Upper lobe of right lung (tissue), 1 donor: ENCODE data around the gene NCOR1. TPM values are rescaled to one million over a fixed set of nuclear protein-coding genes. Genes with fewer than 3 reads are reported as not detected.
A peak's percentile ranks its signal among the peaks of the same experiment; 100 is the strongest.

ENCODE experiments used
- ATAC-seq: fragments of 200-7000 bp; cut with Tn5 transposase; one replicate; pipeline ENCODE4 v1.9.1; 2020; ENCODE audit warnings: mild to moderate bottlenecking, moderate library complexity
- DNase-seq: peaks from one replicate; pipeline ENCODE4 v3.0.0-alpha.2; 2020
- H3K27ac ChIP-seq: fragments of 200-600 bp; one replicate; pipeline ENCODE4 v1.8.0; 2022
- H3K27me3 ChIP-seq: fragments of 200-600 bp; one replicate; pipeline ENCODE4 v1.8.0; 2022; ENCODE audit warnings: mild to moderate bottlenecking
- H3K36me3 ChIP-seq: fragments of 200-600 bp; one replicate; pipeline ENCODE4 v1.8.0; 2022
- H3K4me1 ChIP-seq: fragments of 200-600 bp; one replicate; pipeline ENCODE4 v1.8.0; 2022
- H3K4me3 ChIP-seq: fragments of 200-600 bp; one replicate; pipeline ENCODE4 v1.8.0; 2022; ENCODE audit warnings: mild to moderate bottlenecking
- H3K9me3 ChIP-seq: fragments of 200-600 bp; one replicate; pipeline ENCODE4 v1.8.0; 2022
- intact Hi-C: fragments of 100-400 bp; cut with DNase I; formaldehyde crosslinking; loops from one replicate; pipeline ENCODE4 v1.11.0; 2022
- total RNA-seq: library from RNA; stranded (reverse); fragmentation: NEBNext Ultra II Directional; extraction: Animal tissue kit (Norgen Biotek cat#: 25700); gene quantifications from one replicate; pipeline ENCODE4 v1.2.1, GENCODE V29; 2021
- TF ChIP-seq, protein P1 (sequence below): fragments of 200-600 bp; IDR thresholded peaks from one replicate; pipeline ENCODE4 v1.8.0; 2022; ENCODE audit warnings: antibody characterized with exemption
- donor health status: DM: no; HTN: yes; CAD: no; lungs with severe emphysema.

The NCOR1 gene
- total RNA-seq, 1 donor from 2014 or later: 138 TPM

- intact Hi-C loops: no loop called here
- peaks cover 7% of the 10 kb centered on the region for H3K4me1 ChIP-seq
- no peak overlapping the region for H3K4me3 ChIP-seq
- no peaks in the 10 kb centered on the region for H3K9me3 ChIP-seq
- H3K36me3 ChIP-seq: peaks cover 86% of the 10 kb centered on the region
- ATAC-seq: no peak
- H3K27me3 ChIP-seq: no peaks in the 10 kb centered on the region
- TF ChIP-seq, protein P1, sequence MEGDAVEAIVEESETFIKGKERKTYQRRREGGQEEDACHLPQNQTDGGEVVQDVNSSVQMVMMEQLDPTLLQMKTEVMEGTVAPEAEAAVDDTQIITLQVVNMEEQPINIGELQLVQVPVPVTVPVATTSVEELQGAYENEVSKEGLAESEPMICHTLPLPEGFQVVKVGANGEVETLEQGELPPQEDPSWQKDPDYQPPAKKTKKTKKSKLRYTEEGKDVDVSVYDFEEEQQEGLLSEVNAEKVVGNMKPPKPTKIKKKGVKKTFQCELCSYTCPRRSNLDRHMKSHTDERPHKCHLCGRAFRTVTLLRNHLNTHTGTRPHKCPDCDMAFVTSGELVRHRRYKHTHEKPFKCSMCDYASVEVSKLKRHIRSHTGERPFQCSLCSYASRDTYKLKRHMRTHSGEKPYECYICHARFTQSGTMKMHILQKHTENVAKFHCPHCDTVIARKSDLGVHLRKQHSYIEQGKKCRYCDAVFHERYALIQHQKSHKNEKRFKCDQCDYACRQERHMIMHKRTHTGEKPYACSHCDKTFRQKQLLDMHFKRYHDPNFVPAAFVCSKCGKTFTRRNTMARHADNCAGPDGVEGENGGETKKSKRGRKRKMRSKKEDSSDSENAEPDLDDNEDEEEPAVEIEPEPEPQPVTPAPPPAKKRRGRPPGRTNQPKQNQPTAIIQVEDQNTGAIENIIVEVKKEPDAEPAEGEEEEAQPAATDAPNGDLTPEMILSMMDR: no peak
- no peak overlapping the region for H3K27ac ChIP-seq
- no peak for DNase-seq
Observed at GRCh38 chr17:16005636-16006035, 209.7 kb downstream of the NCOR1 start.

DNA sequence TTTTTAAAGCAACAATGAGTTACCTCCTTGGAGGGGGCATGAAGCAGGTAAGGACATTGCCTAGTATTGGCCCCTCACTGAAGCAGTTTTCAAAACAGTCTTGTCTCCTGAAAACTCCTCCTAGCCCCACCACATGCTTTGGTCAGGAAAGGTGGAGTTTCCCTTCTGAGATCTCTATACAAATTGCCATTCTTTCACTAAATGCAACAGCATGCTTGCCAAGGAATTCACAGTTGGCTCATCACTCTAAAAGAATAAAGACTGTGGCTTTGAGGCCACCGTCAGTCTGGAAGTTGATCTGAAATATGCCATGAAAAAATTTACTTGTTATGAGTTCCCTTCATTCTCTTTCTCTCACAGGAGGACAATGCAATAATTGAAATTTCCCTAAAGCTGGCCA, 211.5 kb downstream of the NCOR1 start:
- TF ChIP-seq, protein P1: no peak
- Histone ChIP-seq H3K4me1 (peaks cover 8% of the 10 kb centered on the region), H3K4me3 (no peak overlapping the region), H3K27ac (peak overlapping the region; percentile 39), H3K9me3 (no peaks in the 10 kb centered on the region), H3K27me3 (no peaks in the 10 kb centered on the region), H3K36me3 (peaks cover 76% of the 10 kb centered on the region)
- DNase-seq: no peak
- no peak for ATAC-seq
- intact Hi-C loops: no loop called here

GRCh38 chr17:16002708-16003260, 212.6 kb downstream of the NCOR1 start:
- Histone ChIP-seq H3K27ac (no peak overlapping the region), H3K36me3 (peaks cover 66% of the 10 kb centered on the region), H3K9me3 (no peaks in the 10 kb centered on the region), H3K4me1 (peaks cover 16% of the 10 kb centered on the region), H3K27me3 (no peaks in the 10 kb centered on the region), H3K4me3 (no peak overlapping the region)
- TF ChIP-seq, protein P1: no peak
- ATAC-seq: no peak
- intact Hi-C loops: no loop called here
- no peak for DNase-seq

GRCh38 chr17:16001226-16001897, 214.0 kb downstream of the NCOR1 start:
- TF ChIP-seq, protein P1: no peak
- DNase-seq (no peak), ATAC-seq (no peak)
- Histone ChIP-seq H3K4me3 (peak overlapping the region; percentile 84), H3K9me3 (no peaks in the 10 kb centered on the region), H3K4me1 (peaks cover 16% of the 10 kb centered on the region), H3K27me3 (no peaks in the 10 kb centered on the region), H3K27ac (no peak overlapping the region), H3K36me3 (peaks cover 51% of the 10 kb centered on the region)
- intact Hi-C loops: no loop called here

- Histone ChIP-seq H3K27ac (peak overlapping the region; percentile 90), H3K9me3 (no peaks in the 10 kb centered on the region), H3K27me3 (no peaks in the 10 kb centered on the region), H3K36me3 (peaks cover 40% of the 10 kb centered on the region), H3K4me1 (peaks cover 16% of the 10 kb centered on the region), H3K4me3 (peak overlapping the region; percentile 84)
- TF ChIP-seq, protein P1: no peak
- ATAC-seq: peak; percentile 70
- no peak for DNase-seq
- intact Hi-C loops: no loop called here
Observed at GRCh38 chr17:15999974-16000827, 215.1 kb downstream of the NCOR1 start.
